ENCODE measurements around the gene IL2RA. TPM values are rescaled to one million over a fixed set of nuclear protein-coding genes. Genes with fewer than 3 reads are reported as not detected.

Gene IL2RA
- total RNA-seq, 1 donor from 2014 or later = 2.9 TPM

DNA sequence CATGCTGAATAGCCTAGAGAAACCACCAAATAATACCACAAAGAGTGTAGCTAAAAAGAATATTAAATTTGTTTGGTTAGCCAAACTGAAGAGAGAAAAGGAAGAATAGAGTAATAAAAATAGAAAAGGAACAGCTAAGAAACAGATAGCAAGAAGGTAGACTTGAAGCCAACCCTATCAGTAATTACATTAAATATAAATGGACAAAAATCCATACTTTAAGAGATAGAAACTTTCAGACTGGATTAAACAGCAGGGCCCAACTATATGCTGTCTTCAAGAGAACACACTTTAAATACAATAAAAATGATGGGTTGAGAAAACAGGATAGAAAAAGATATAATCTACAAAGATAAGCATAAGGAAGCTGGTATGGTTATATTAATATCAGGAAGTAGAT, 31.2 kb downstream of the IL2RA start:
- TF ChIP-seq, protein P1, sequence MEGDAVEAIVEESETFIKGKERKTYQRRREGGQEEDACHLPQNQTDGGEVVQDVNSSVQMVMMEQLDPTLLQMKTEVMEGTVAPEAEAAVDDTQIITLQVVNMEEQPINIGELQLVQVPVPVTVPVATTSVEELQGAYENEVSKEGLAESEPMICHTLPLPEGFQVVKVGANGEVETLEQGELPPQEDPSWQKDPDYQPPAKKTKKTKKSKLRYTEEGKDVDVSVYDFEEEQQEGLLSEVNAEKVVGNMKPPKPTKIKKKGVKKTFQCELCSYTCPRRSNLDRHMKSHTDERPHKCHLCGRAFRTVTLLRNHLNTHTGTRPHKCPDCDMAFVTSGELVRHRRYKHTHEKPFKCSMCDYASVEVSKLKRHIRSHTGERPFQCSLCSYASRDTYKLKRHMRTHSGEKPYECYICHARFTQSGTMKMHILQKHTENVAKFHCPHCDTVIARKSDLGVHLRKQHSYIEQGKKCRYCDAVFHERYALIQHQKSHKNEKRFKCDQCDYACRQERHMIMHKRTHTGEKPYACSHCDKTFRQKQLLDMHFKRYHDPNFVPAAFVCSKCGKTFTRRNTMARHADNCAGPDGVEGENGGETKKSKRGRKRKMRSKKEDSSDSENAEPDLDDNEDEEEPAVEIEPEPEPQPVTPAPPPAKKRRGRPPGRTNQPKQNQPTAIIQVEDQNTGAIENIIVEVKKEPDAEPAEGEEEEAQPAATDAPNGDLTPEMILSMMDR (IDR thresholded peaks at IDR 0.05) = no peak
- Histone ChIP-seq H3K4me1 (peaks cover 24% of the 10 kb centered on the region), H3K4me3 (no peak overlapping the region), H3K9me3 (peaks cover 4% of the 10 kb centered on the region), H3K36me3 (no peaks in the 10 kb centered on the region), H3K27me3 (ENCODE audit: low read depth) (no peaks in the 10 kb centered on the region), H3K27ac (no peak overlapping the region)
- intact Hi-C loops (cut with DNase I) = no loop called here
- DNase-seq = no peak
- no peak for ATAC-seq

DNA sequence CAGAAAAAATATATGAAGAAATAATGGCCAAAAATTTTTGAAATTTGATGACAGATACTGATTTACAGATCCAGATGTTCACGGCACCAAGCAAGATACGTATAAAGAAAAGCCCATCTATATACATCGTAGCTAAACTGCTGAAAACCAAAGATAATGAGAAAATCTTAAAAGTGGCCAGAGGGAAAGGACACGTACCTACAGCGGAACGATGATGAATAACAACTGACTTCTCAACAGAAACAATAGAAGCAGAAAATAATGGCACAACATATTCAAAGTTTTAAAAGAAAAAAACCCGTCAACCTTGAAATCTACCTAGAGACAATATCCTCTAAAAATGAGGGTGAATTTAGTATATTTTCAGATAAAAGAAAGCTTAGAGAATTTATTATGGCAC, 31.9 kb downstream of the IL2RA start:
- Histone ChIP-seq H3K27ac (no peak overlapping the region), H3K4me3 (no peak overlapping the region), H3K9me3 (peaks cover 4% of the 10 kb centered on the region), H3K4me1 (peaks cover 24% of the 10 kb centered on the region), H3K27me3 (ENCODE audit: low read depth) (no peaks in the 10 kb centered on the region), H3K36me3 (no peaks in the 10 kb centered on the region)
- no peak for DNase-seq
- ATAC-seq = no peak
- TF ChIP-seq, protein P1 (IDR thresholded peaks at IDR 0.05) = no peak
- intact Hi-C loops (cut with DNase I) = no loop called here

DNA sequence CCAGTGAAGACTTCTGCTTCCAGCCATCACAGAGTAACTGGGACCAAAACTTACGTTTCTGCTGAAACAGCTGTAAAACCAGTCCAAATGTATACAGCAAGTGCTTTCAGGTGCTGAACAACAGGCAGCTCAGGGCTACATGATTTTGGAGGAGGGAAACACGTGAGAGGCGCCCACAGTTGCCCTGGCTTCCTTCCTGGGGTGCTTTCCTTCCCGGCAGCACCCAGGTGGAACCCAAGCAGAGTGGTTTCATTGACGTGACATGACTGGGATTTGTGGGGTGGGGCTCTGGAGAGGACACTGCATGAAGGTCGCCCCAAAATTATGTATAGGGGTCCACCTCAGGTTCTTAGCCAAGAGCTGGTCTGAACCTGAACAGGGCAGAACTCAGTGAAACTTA, 34.2 kb downstream of the IL2RA start:
- no peaks in the 10 kb centered on the region for H3K27me3 ChIP-seq (ENCODE audit: low read depth)
- peaks cover 7% of the 10 kb centered on the region for H3K4me1 ChIP-seq
- peaks cover 4% of the 10 kb centered on the region for H3K9me3 ChIP-seq
- no peak overlapping the region for H3K27ac ChIP-seq
- no peak overlapping the region for H3K4me3 ChIP-seq
- no peaks in the 10 kb centered on the region for H3K36me3 ChIP-seq
- ATAC-seq (no peak), DNase-seq (no peak)
- intact Hi-C loops (cut with DNase I) = no loop called here
- TF ChIP-seq, protein P1 (IDR thresholded peaks at IDR 0.05) = no peak

DNA sequence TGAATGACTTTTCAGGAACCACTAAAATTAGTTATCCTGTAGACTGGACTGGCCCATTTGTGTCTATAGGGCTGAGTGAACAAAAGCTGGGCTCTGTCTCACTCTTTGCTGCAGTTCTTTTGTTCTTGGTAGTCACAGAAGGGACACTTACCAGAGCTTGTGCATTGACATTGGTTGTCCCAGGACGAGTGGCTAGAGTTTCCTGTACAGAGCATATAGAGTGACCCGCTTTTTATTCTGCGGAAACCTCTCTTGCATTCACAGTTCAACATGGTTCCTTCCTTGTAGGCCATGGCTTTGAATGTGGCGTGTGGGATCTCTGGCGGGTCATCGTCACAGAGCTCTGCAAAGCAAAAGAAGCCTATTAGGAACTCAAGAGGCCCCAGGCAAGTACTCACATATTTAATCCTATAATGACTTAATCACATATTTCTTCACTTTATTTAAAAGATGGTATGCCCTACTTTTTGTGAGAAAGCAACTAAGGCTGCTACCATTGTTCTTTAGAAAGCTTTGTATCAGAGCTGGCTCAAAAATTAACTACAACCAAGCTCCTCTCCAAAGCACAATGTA, 36.4 kb downstream of the IL2RA start:
- Histone ChIP-seq H3K4me3 (no peak overlapping the region), H3K9me3 (peaks cover 2% of the 10 kb centered on the region), H3K4me1 (peaks cover 9% of the 10 kb centered on the region), H3K27me3 (ENCODE audit: low read depth) (no peaks in the 10 kb centered on the region), H3K36me3 (no peaks in the 10 kb centered on the region), H3K27ac (no peak overlapping the region)
- ATAC-seq (no peak), DNase-seq (no peak)
- intact Hi-C loops (cut with DNase I) = no loop called here
- TF ChIP-seq, protein P1 (IDR thresholded peaks at IDR 0.05) = no peak

DNA sequence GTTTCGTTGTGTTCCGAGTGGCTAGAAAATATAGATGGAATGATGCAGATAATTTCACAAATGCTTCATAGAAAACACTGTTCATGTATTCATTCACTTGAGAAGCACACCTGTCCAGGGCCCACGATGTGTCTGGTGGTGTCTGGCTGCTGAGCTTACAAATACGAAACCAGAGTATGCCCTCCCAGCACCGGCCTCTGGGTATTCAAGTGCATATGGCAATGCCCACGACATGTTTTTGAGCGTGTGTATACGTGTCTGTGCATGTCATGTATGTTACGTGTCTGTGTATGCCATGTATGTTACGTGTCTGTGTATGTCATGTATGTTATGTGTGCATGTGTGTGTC, 37.9 kb downstream of the IL2RA start:
- TF ChIP-seq, protein P1 (IDR thresholded peaks at IDR 0.05) = no peak
- Histone ChIP-seq H3K36me3 (no peaks in the 10 kb centered on the region), H3K27ac (no peak overlapping the region), H3K27me3 (ENCODE audit: low read depth) (no peaks in the 10 kb centered on the region), H3K4me1 (peaks cover 9% of the 10 kb centered on the region), H3K4me3 (no peak overlapping the region), H3K9me3 (no peaks in the 10 kb centered on the region)
- intact Hi-C loops (cut with DNase I) = no loop called here
- no peak for ATAC-seq
- no peak for DNase-seq

Measured in lower lobe of right lung (tissue), 2 donors.